H1 (cell line): Measurements from ENCODE around the gene GSAP.

Source experiments
- EGR1 ChIP-seq: IDR thresholded peaks from 2 replicates; pipeline ENCODE4 v1.6.1; 2011; ENCODE audit warnings: low read depth, low read length, borderline replicate concordance
- NANOG ChIP-seq: IDR thresholded peaks from 2 replicates; pipeline ENCODE4 v1.6.1; 2011; ENCODE audit warnings: low read length, low read depth, mild to moderate bottlenecking, inconsistent platforms; ENCODE audit not compliant: insufficient read depth, poor library complexity, severe bottlenecking
- RFX5 ChIP-seq: IDR thresholded peaks from 2 replicates; pipeline ENCODE4 v1.6.1; 2011; ENCODE audit warnings: low read depth, low read length, improper control_type of control experiment, borderline replicate concordance
- USF2 ChIP-seq: IDR thresholded peaks from 2 replicates; pipeline ENCODE4 v1.6.1; 2011; ENCODE audit warnings: low read length, improper control_type of control experiment
- TF ChIP-seq, protein P1 (sequence below), 3 experiments: IDR thresholded peaks; 1 replicate in 2 of 3; 2 replicates in 1 of 3; pipeline versions ENCODE4 v1.5.1 to v1.6.1; 2011; ENCODE audit warnings: low read length in 3 of 3, mild to moderate bottlenecking in 3 of 3, inconsistent platforms in 2 of 3, low read depth in 1 of 3, moderate library complexity in 1 of 3; ENCODE audit not compliant: insufficient read depth in 1 of 3; ENCODE audit errors: control extremely low read depth in 1 of 3

DNA sequence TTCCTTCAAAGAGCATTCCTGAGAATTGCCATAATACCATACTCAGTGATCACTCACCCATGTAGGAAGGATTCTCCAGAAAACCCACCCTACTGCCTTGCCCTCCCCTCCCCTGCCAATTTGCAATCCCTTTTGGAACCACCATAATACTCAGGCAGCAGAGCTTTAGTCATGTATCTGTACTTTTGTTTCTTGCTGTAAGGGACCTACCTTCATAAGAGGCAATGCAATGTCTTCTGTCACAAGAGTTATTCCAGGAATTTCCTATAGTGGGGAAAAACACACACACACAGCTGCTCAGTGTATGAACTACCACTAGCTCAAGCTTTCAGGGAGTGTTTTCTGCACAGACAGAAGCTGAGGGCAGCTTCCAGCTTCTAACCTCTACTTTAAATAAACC, 67.0 kb downstream of the GSAP start:
- no peak for TF ChIP-seq USF2
- TF ChIP-seq, protein P1, sequence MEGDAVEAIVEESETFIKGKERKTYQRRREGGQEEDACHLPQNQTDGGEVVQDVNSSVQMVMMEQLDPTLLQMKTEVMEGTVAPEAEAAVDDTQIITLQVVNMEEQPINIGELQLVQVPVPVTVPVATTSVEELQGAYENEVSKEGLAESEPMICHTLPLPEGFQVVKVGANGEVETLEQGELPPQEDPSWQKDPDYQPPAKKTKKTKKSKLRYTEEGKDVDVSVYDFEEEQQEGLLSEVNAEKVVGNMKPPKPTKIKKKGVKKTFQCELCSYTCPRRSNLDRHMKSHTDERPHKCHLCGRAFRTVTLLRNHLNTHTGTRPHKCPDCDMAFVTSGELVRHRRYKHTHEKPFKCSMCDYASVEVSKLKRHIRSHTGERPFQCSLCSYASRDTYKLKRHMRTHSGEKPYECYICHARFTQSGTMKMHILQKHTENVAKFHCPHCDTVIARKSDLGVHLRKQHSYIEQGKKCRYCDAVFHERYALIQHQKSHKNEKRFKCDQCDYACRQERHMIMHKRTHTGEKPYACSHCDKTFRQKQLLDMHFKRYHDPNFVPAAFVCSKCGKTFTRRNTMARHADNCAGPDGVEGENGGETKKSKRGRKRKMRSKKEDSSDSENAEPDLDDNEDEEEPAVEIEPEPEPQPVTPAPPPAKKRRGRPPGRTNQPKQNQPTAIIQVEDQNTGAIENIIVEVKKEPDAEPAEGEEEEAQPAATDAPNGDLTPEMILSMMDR (IDR thresholded peaks at IDR 0.05; ENCODE audit: control extremely low read depth in 1 of 3, insufficient read depth in 1 of 3, low read depth in 1 of 3, low read length in 3 of 3) = peak in 1 of 3 experiments; percentile 1; a peak in 1 of 4 replicates
- TF ChIP-seq RFX5 = no peak
- TF ChIP-seq EGR1 = no peak
- TF ChIP-seq NANOG = no peak
